SHP77 treated with DMSO at 0.1 percent for 48 hours (cell line): ENCODE measurements around the gene HTRA2.
"Not testable (repeated sequence)": the region's sequence is repeated elsewhere in the genome, so short reads cannot be mapped to it uniquely, and the experiment has no call there.

Experiments
- DNase-seq: peaks from one replicate; lab custom pipeline; 2025; lab: John Stamatoyannopoulos, UW

Gene HTRA2

DNA sequence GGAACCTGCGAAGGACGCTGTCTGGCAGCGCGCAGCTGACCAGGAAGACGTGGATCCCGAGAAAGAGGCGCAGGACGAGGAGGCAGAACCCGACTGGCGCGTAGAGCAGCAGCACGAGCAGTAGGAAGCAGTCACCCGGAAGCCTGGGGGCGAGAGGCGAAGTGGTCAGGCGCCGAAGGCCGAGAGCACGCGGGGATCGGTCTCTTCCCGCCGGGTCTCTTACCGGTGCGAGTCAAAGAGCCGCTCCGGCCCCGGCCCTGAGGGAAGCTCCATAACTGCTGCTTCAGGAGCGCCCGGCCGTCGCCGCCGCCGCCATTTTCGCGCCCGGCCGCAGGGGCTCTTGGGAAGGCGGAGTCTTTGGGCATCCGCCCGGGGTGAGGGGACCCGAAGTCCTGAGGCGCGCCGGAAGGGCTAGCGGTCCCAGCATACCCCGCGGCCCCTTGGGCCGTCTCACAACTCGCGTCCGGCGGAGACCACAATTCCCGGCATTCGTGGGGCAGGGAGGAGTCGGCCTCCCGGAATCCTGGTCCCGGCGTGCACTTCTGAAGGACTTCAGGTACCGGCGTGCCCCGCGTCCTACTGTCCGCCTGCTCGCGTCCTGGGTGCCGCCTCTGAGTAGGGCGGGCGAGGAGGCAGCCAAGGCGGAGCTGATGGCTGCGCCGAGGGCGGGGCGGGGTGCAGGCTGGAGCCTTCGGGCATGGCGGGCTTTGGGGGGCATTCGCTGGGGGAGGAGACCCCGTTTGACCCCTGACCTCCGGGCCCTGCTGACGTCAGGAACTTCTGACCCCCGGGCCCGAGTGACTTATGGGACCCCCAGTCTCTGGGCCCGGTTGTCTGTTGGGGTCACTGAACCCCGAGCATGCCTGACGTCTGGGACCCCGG is at the start of gene HTRA2, which contains the start of gene AUP1:
Gene HTRA2 (plus strand): TSS at position 577 of the 882 bp plus-strand sequence. CDS start 74 bp downstream, at position 651.
Gene AUP1 (minus strand): TSS at position 350 of the 882 bp plus-strand sequence. CDS start 77 bp downstream, at position 273.
- DNase-seq = peak; percentile 91

GRCh38 chr2:74481431-74481830 is 48.3 kb upstream of the HTRA2 start:
- no peak for DNase-seq

DNA sequence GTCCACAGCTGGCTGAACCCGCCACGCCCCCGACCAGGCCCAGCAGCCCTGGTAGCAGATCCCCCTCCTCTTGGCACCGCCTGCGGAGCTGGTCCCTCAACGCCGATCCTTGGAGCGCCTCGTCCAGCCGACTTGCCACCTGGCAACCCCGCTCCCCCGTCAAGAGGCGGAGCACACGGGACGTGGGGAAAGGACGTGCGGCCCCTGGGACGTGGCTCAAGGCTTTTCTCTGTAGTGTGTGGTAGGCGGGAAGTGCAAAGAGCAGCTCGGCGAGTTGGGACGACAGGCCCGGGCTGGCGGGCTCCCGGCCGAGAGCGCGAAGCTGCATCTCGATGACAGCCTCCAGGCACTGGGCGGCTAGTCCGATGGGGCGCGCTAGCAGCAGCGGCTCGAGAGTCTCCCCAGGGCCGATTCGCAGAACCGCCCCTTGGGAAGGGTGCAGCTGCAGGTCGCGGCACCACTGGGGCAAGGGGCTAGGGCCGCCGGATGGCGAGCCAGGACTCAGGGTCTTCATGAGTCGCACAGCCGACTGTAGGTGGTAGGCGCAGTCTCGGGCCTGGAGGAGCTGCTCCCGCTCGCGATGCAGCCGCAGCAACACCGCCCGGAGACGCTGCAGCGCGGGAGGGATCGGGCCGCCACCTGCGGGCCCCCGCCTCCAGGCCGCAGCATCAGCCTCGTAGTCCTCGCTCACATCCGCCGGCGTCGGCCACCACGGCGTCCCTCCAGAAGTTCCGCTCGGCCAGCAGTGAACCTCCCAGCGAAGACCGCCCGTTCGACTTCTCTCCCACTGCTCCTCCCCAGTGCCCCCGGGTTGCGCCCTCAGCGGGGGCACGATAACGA is 47.6 kb upstream of the HTRA2 start:
- no peak for DNase-seq

GRCh38 chr2:74482801-74483674 is 46.7 kb upstream of the HTRA2 start, which contains the start of the genes CCDC142 and TTC31:
TSS of gene CCDC142 (minus strand) at chr2:74482998. CDS start at chr2:74482837, 161 bp downstream.
TSS of gene TTC31 (plus strand) at chr2:74483081. CDS start at chr2:74483096, 15 bp downstream.
- peak; percentile 95 for DNase-seq

DNA sequence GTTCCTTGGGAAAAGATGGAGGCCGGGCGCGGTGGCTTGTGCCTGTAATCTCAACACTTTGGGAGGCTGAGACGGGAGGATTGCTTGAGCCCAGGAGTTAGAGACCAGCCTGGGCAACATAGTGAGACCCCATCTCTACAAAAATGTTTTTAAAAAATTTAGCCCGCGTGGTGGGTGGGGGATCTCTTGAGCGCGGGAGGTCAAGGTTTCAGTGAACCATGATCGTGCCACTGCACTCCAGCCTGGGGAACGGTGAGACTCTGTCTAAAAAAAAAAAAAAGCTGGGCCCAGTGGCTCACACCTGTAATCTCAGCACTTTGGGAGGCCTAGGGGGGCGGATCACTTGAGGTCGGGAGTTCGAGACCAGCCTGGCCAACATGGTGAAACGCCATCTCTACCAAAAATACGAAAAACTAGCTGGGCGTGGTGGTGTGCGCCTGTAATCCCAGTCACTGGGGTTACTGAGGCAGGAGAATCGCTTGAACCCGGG is 46.0 kb upstream of the HTRA2 start:
- not testable (repeated sequence) for DNase-seq

- no peak for DNase-seq
Measured at GRCh38 chr2:74486141-74486540, 43.6 kb upstream of the HTRA2 start.

GRCh38 chr2:74488643-74489481 is 40.9 kb upstream of the HTRA2 start:
- DNase-seq = no peak

DNA sequence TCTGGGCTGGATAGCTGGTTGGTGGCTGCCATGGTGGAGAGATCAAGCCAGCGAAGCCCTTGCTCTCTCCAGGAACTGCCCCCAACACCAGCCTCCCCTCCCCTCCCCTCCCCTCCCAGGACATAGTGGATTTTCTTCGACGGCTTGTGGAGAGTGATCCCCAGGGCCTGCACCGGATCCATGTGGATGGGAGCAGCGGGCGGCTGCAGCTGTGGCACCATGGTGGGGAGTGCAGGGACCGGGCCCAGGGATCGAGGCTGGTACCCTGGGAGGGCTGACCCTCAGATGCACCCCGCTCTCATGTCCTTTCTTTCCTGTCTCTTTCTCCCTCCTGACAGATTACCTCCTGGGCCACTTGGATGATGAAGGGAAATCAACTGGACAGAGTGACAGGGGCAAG is 39.8 kb upstream of the HTRA2 start:
- no peak for DNase-seq

- DNase-seq = no peak
Measured at GRCh38 chr2:74491648-74492544, 37.8 kb upstream of the HTRA2 start.

DNA sequence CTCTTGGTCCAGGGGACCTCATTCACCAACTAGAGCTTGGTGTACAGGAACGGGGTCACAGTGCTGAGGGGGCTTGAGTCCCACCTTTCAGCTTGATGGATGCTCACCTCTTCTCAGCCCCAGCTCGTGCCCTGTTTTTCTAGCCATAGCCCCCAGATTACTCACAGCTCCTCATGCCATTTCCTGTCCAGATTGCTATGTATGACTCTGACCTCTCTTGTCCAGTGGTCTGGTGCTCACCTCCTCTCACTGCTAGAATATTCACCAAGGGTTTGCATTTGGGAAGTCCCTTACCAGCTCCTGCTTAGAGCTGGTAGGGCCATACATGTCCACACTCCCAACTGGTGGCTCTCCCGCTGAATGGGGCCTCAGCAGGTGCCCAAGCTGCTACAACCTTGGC is 36.2 kb upstream of the HTRA2 start:
- no peak for DNase-seq

GRCh38 chr2:74495440-74495839 is 34.3 kb upstream of the HTRA2 start:
- DNase-seq = no peak

- no peak for DNase-seq
Measured at GRCh38 chr2:74496997-74497776, 32.5 kb upstream of the HTRA2 start.

DNA sequence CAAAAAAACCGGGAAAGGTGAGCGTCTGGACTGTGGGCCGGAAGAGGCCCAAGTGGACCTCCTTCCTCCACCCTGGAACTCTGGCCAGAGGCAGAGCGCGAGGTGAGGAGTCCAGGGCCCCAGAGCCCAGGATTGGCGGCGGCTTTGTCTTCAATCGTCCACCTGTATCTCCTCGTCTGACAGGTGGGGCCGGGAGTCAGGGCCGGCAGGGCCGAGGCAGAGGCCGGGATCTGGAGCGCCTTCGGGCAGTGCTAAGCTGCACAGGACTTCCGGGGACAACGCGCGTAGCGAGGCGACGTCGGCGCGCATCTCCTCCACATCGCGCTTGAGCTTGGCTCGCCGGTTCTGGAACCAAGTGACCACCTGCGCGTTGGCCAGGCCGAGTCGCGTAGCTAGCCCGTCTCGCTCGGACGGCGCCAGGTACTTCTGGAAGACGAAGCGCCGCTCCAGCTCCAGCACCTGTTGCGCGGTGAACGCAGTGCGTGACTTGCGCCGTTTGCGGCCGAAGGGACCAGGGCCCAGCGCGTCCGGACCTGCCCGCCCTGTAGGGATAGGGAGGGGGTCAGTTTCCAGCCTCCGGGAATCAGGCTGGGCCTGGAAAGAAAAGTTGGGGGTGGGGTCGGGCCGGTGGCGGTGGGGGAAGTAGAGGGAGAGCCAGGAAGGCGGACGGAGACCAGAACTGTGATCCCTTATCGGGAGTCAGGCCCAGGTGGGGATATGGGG is 31.8 kb upstream of the HTRA2 start:
- no peak for DNase-seq

DNA sequence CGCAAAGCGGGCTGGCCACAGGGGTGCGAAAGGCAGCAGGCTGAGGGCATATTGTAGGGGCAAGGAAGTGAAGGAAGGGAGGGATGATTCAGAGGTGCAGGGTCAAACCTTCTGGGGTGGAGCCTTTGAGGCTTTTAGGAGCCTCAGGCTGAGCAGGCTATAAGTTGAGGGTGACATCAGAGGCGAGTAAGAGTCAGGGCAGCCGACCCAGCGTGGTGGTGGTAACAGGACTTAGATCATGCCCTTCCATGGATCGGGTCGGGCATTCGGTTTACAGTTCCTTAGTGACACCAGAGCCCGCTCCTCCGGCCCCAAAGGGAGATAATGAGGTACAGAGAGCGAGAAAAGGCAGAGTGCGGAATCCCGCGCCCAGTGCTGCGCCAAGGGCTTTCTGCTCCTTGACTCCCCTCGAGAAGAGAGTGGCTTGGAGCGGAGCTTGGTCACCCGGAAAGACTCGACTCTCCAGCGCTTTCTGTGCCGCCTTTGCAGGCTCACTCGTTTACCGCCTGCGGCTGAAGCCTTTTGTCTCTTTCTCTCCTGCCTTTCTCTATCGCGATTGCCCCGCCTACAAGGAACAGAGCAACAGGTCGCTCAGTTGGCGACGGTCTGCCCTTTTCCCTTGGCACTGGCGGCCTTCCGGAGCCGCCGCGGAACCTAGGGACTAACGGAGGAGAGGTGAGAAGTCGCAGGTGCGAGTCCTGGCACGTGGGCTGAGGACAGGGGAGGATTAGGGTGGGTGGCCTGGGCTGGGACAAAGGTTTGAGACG is 31.1 kb upstream of the HTRA2 start:
- DNase-seq = no peak

GRCh38 chr2:74499267-74499939 is 30.3 kb upstream of the HTRA2 start, which contains the start of gene LBX2:
TSS of gene LBX2 (minus strand) at chr2:74499603. CDS start at chr2:74499537, 66 bp downstream.
- DNase-seq = no peak

- DNase-seq = no peak
Measured at GRCh38 chr2:74499940-74500577, 29.7 kb upstream of the HTRA2 start.
